Measurements from ENCODE around the gene TNNI3K. TPM values are rescaled to one million over a fixed set of nuclear protein-coding genes. Genes with fewer than 3 reads are reported as not detected.

The TNNI3K gene
- total RNA-seq, 2 experiments from 2014 or later, result not detected

Other genes with a start within 250 kb of the TNNI3K start
- 1 to 10 TPM; 1.3 to 1.7 TPM for gene LRRIQ3, start 37.2 kb upstream of the TNNI3K start, total RNA-seq
- 10 to 100 TPM; 10.1 to 13.8 TPM for gene FPGT, start 37.1 kb upstream of the TNNI3K start, total RNA-seq